ENCODE results near the gene PASK. TPM values are rescaled to one million over a fixed set of nuclear protein-coding genes. Genes with fewer than 3 reads are reported as not detected.

PASK gene
- total and polyA plus RNA-seq, 3 donors from 2014 or later, result 48.6 to 57.6 (median 54.0) TPM

DNA sequence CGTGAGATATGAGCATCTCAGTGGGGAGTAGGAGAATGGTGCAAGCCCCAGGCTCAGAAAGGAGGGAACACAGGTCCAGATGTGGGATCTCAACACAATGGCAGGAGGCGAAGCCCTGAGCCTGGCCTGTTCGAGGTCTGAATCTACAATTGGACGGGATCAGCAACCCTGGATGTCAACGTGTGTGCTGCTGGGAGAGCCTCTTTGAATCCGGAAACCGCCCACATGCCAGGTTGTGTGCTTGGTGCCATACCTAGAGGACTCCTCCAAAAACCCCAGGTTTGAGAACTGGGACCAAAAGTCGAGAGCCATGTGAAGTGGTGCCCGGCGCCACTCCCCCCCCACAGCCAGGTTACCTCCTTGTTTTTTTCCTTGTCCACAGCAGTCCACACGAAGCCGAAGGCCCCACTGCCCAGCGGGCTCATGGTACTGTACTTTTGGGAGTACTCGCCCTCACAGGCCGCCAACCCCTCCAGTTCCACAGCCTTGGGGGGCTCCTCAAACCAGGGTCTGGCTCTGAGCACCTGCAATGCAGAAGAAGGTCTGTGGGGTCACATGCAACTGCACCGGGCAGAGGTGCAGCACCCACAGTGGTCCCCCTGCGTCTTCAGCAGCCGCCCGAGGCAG is 26.8 kb downstream of the PASK start:
- Histone ChIP-seq H3K4me1 (no peaks in the 10 kb centered on the region), H3K9me3 (no peaks in the 10 kb centered on the region), H3K27ac (no peak overlapping the region), H3K27me3 (no peaks in the 10 kb centered on the region), H3K4me3 (no peak overlapping the region), H3K36me3 (ENCODE audit: low read depth, missing control alignments) (no peaks in the 10 kb centered on the region)
- DNase-seq, result no peak
- TF ChIP-seq, protein P1, sequence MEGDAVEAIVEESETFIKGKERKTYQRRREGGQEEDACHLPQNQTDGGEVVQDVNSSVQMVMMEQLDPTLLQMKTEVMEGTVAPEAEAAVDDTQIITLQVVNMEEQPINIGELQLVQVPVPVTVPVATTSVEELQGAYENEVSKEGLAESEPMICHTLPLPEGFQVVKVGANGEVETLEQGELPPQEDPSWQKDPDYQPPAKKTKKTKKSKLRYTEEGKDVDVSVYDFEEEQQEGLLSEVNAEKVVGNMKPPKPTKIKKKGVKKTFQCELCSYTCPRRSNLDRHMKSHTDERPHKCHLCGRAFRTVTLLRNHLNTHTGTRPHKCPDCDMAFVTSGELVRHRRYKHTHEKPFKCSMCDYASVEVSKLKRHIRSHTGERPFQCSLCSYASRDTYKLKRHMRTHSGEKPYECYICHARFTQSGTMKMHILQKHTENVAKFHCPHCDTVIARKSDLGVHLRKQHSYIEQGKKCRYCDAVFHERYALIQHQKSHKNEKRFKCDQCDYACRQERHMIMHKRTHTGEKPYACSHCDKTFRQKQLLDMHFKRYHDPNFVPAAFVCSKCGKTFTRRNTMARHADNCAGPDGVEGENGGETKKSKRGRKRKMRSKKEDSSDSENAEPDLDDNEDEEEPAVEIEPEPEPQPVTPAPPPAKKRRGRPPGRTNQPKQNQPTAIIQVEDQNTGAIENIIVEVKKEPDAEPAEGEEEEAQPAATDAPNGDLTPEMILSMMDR (IDR thresholded peaks at IDR 0.05), result no peak
- no peak for TF ChIP-seq POLR2A (IDR thresholded peaks at IDR 0.05)
- 83 to 94% methylated on average over 15 to 19 of the region's 19 CpGs for WGBS, 2 donors
- intact Hi-C loops (cut with DNase I; ENCODE audit: low total_unique reads), result no loop called here

DNA sequence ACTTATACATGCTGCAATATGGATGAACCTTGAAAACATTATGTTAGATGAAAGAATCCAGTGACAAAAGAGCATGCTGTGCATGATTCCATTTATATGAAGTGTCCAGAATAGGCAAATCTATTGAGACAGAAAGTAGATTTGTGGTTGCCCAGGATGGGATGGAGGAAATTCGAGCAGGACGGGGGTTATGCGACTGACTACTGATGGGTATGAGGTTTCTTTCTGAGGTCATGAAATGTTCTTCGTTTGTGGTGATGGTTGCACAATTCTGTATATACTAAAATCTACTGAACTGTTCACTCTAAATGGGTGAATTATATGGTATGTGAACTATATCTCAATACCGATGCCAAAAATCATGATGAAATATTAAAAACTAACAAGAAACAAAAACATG is 28.3 kb downstream of the PASK start:
- Histone ChIP-seq H3K4me3 (no peak overlapping the region), H3K27ac (no peak overlapping the region), H3K36me3 (ENCODE audit: low read depth, missing control alignments) (no peaks in the 10 kb centered on the region), H3K27me3 (no peaks in the 10 kb centered on the region), H3K4me1 (no peaks in the 10 kb centered on the region), H3K9me3 (no peaks in the 10 kb centered on the region)
- TF ChIP-seq, protein P1 (IDR thresholded peaks at IDR 0.05), result no peak
- TF ChIP-seq POLR2A (IDR thresholded peaks at IDR 0.05), result no peak
- DNase-seq, result no peak
- intact Hi-C loops (cut with DNase I; ENCODE audit: low total_unique reads), result no loop called here
- WGBS, 2 donors, result 95% methylated on average over 5 of the region's 5 CpGs

DNA sequence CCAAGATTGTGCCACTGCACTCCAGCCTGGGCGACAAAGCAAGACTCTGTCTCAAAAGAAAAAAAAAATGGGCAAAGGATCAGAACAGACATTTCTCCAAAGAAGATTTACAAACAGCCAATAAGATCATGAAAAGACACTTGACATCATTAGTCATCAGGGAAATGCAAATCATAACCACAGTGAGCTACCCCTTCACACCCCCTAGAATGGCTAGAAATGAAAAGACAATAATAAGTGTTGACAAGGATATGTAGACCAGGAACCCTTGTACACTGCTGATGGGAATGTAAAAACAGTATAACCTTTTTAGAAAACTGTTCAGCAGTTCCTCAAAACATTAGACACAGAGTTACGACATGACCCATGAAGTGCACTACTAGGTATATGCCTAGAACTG is 28.8 kb downstream of the PASK start:
- H3K27ac ChIP-seq, result no peak overlapping the region
- no peaks in the 10 kb centered on the region for H3K36me3 ChIP-seq (ENCODE audit: low read depth, missing control alignments)
- H3K4me3 ChIP-seq, result no peak overlapping the region
- no peak for TF ChIP-seq POLR2A (IDR thresholded peaks at IDR 0.05)
- TF ChIP-seq, protein P1 (IDR thresholded peaks at IDR 0.05), result no peak
- H3K4me1 ChIP-seq, result no peaks in the 10 kb centered on the region
- H3K9me3 ChIP-seq, result no peaks in the 10 kb centered on the region
- no peaks in the 10 kb centered on the region for H3K27me3 ChIP-seq
- DNase-seq, result no peak
- intact Hi-C loops (cut with DNase I; ENCODE audit: low total_unique reads), result no loop called here
- 96 to 98% methylated on average over 2 of the region's 2 CpGs for WGBS, 2 donors

DNA sequence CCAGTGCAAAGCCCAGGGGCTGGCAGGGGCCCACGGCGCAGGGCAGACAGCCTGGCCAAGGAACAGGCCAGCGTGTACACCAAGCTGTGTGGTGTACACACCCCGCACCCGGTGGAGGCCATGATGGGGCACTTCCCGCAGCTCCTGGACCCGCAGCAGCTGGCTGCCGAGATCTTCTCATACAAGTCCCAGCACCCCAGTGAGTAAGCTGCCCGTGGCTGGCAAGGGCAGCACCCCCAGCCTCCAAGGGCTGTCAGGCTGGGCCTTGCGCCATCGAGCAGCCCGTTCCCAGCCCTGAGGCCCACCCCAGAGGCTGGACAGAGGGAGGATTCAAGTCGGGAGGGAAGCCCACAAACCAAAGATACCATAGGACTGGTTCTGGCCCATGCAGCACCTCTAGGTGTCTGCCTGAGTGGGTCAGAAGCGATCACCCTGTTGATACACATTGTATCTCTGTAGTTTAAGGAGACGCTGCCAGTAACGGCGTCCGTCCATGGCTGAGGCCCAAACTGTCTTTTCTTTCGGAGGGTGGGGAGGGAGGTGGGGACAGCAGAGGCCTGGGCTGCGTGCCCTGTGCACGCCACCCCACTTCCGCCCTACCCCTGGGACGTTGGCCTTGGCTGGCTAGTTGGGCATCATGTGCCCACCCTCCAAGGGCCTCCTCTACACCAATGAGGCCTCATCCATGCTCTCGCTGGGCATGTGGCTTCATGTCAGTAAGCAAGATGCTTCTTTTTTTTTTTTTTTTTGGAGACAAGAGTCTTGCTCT is 30.4 kb downstream of the PASK start:
- no peak for TF ChIP-seq POLR2A (IDR thresholded peaks at IDR 0.05)
- TF ChIP-seq, protein P1 (IDR thresholded peaks at IDR 0.05), result no peak
- Histone ChIP-seq H3K4me3 (no peak overlapping the region), H3K27me3 (no peaks in the 10 kb centered on the region), H3K9me3 (no peaks in the 10 kb centered on the region), H3K4me1 (no peaks in the 10 kb centered on the region), H3K27ac (no peak overlapping the region), H3K36me3 (ENCODE audit: low read depth, missing control alignments) (no peaks in the 10 kb centered on the region)
- intact Hi-C loops (cut with DNase I; ENCODE audit: low total_unique reads), result no loop called here
- WGBS, 2 donors, result 96 to 97% methylated on average over 8 to 24 of the region's 24 CpGs
- no peak for DNase-seq

All from testis (tissue), 3 donors.